ENCODE measurements around the gene PIK3C2G. TPM values are rescaled to one million over a fixed set of nuclear protein-coding genes. Genes with fewer than 3 reads are reported as not detected.

Gene PIK3C2G
- total and polyA plus RNA-seq, 8 donors: 0.60 to 3.2 (median 1.5) TPM

DNA sequence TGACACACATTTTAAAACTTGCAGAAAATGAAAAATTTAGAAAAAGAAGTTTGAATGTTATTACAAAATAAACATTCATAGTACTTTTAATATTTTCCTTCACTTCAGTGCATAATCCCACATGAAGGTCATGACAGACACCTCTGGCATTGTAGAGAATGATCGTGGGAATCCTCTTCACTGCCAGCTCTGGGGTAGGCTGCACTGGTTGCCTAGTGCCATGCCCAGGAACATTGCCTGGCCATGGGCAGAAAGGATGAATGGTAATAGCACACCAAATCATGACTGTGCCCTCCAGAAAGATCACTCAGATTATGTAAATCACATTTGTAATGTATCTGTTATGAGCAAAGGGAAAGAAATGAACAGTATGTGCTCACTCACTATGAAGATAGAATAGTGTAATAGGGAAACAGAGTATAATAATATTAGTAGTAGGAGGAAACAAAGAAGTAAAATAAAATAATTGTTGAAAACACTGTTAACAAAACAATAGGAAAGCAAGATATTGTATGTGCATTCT is 314.8 kb downstream of the PIK3C2G start:
- intact Hi-C loops (cut with DNase I): no loop called here
- H3K27ac ChIP-seq: no peak overlapping the region
- no peaks in the 10 kb centered on the region for H3K4me1 ChIP-seq
- ATAC-seq (no peak), DNase-seq (no peak), FAIRE-seq (no peak)
- no peak overlapping the region for H3K4me3 ChIP-seq
- TF ChIP-seq, protein P1, sequence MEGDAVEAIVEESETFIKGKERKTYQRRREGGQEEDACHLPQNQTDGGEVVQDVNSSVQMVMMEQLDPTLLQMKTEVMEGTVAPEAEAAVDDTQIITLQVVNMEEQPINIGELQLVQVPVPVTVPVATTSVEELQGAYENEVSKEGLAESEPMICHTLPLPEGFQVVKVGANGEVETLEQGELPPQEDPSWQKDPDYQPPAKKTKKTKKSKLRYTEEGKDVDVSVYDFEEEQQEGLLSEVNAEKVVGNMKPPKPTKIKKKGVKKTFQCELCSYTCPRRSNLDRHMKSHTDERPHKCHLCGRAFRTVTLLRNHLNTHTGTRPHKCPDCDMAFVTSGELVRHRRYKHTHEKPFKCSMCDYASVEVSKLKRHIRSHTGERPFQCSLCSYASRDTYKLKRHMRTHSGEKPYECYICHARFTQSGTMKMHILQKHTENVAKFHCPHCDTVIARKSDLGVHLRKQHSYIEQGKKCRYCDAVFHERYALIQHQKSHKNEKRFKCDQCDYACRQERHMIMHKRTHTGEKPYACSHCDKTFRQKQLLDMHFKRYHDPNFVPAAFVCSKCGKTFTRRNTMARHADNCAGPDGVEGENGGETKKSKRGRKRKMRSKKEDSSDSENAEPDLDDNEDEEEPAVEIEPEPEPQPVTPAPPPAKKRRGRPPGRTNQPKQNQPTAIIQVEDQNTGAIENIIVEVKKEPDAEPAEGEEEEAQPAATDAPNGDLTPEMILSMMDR (IDR thresholded peaks at IDR 0.05): no peak
- no peaks in the 10 kb centered on the region for H3K36me3 ChIP-seq
- WGBS, 2 donors: 63 to 74% methylated on average over 1 of the region's 1 CpG
- H3K9me3 ChIP-seq: no peaks in the 10 kb centered on the region
- no peaks in the 10 kb centered on the region for H3K27me3 ChIP-seq

DNA sequence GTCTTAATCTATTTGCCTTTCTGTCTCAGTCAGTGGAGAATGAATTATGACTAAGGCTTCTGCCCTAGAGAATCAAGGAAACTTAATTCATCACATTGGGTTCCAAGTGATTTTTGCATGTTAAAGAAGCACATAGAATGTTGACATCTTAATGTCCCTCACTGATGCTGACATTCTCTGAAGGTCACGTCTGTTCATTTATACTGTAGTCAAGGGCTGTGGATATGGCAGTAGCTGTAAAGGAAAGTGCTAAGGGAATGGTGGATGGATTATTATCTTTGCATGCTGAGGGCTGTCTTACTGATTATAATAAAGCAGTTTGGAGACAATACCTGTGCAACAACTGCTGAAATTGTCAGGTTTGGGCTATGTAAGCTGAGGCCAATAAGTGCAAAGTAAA is 315.3 kb downstream of the PIK3C2G start:
- TF ChIP-seq, protein P1 (IDR thresholded peaks at IDR 0.05): no peak
- Histone ChIP-seq H3K4me1 (no peaks in the 10 kb centered on the region), H3K9me3 (no peaks in the 10 kb centered on the region), H3K36me3 (no peaks in the 10 kb centered on the region), H3K27me3 (no peaks in the 10 kb centered on the region), H3K27ac (no peak overlapping the region), H3K4me3 (no peak overlapping the region)
- ATAC-seq (no peak), DNase-seq (no peak), FAIRE-seq (no peak)
- 45 to 68% methylated on average over 1 of the region's 1 CpG for WGBS, 2 donors
- intact Hi-C loops (cut with DNase I): no loop called here

DNA sequence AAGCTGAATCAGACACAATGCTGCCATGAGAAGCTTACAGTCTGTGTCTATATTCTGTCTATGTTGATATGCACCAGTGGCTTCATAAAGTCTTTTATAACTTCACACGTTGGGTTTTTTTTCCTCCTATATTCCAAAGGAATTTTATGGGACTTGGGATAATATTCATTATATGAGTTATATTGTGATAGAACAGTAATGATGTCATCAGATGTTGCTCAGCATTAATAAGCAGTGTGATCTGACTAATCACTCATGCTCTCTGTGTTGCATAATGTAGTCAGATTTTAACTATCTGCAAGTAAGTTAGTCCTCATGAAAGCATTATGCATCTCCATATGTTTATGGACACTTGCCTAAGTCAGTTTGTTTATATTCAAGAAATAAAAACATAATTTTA is 316.9 kb downstream of the PIK3C2G start:
- TF ChIP-seq, protein P1 (IDR thresholded peaks at IDR 0.05): no peak
- 39 to 63% methylated on average over 1 of the region's 1 CpG for WGBS, 2 donors
- ATAC-seq (no peak), FAIRE-seq (no peak), DNase-seq (no peak)
- Histone ChIP-seq H3K4me1 (no peaks in the 10 kb centered on the region), H3K9me3 (no peaks in the 10 kb centered on the region), H3K27ac (no peak overlapping the region), H3K4me3 (no peak overlapping the region), H3K27me3 (no peaks in the 10 kb centered on the region), H3K36me3 (no peaks in the 10 kb centered on the region)
- intact Hi-C loops (cut with DNase I): no loop called here

DNA sequence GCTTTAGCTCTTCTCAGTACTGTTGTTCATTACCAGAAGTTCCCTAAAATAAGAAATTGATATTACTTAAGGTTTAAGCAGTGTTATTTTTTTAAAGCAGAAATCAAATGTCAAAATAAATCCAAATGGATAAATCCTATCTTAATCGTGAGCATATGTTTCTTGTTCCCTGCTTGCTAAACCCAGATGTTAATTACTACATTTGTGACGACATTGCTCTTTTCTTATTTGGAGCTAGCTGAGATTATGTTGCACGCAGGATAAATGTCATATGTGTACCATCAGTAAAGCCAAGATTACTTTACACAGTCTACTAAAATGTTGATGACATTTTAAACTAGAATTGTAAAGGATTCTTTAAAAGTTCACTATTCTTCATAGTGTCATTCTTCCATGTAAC is 319.0 kb downstream of the PIK3C2G start:
- Histone ChIP-seq H3K4me3 (no peak overlapping the region), H3K27me3 (no peaks in the 10 kb centered on the region), H3K4me1 (no peaks in the 10 kb centered on the region), H3K36me3 (no peaks in the 10 kb centered on the region), H3K27ac (no peak overlapping the region), H3K9me3 (no peaks in the 10 kb centered on the region)
- WGBS, 2 donors: 60 to 76% methylated on average over 3 of the region's 3 CpGs
- TF ChIP-seq, protein P1 (IDR thresholded peaks at IDR 0.05): no peak
- intact Hi-C loops (cut with DNase I): no loop called here
- DNase-seq: no peak
- FAIRE-seq: peak; percentile 13
- no peak for ATAC-seq

DNA sequence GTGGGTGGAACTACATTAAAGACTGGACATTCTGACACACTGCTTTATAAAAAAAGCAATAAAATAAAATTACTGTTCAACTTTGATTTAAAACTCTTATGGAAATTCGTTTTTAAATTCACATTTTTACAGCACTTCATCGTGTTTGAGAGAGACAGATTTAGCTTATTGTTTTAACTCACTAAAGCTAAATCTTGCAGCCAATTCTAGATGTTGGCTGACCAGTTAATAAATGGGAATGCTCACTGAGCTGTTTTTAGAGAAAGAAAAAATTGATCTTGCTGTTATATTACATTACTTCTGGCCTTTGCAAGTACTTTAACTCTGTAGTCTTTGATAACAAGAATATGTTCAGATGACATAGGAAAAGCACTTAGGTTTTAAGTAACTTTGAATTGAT is 319.4 kb downstream of the PIK3C2G start:
- Histone ChIP-seq H3K36me3 (no peaks in the 10 kb centered on the region), H3K27me3 (no peaks in the 10 kb centered on the region), H3K4me3 (no peak overlapping the region), H3K9me3 (no peaks in the 10 kb centered on the region), H3K27ac (no peak overlapping the region), H3K4me1 (no peaks in the 10 kb centered on the region)
- ATAC-seq (no peak), DNase-seq (no peak), FAIRE-seq (no peak)
- 43 to 52% methylated on average over 2 of the region's 2 CpGs for WGBS, 2 donors
- TF ChIP-seq, protein P1 (IDR thresholded peaks at IDR 0.05): no peak
- intact Hi-C loops (cut with DNase I): no loop called here

All from pancreas (tissue), 10 donors.